Motor neuron (in vitro differentiated cells): Measurements from ENCODE around the gene PNMA6F. TPM values are rescaled to one million over a fixed set of nuclear protein-coding genes. Genes with fewer than 3 reads are reported as not detected.
"Not testable (repeated sequence)": the region's sequence is repeated elsewhere in the genome, so short reads cannot be mapped to it uniquely, and the experiment has no call there.

ENCODE experiments used
- ATAC-seq, 8 experiments: fragments of 200-7000 bp; cut with Tn5 transposase; replicated peaks in 6 of 8; 2 replicates each; pipeline ENCODE4 v1.8.0; 2021; ENCODE audit warnings: mild to moderate bottlenecking in 8 of 8, moderate library complexity in 8 of 8
- H3K27ac ChIP-seq, 2 donors: fragments of 250-450 bp; sonication (Bioruptor Pico); 2 replicates each; pipeline ENCODE4 v1.9.0; 2021; ENCODE audit warnings: antibody characterized with exemption in 2 of 2, mild to moderate bottlenecking in 2 of 2, moderate library complexity in 1 of 2
- H3K4me1 ChIP-seq, 2 donors: fragments of 250-450 bp; sonication (Bioruptor Pico); replicated peaks in 1 of 2; 2 replicates each; pipeline ENCODE4 v1.6.1; 2021; ENCODE audit warnings: antibody characterized with exemption in 2 of 2, mild to moderate bottlenecking in 2 of 2, moderate library complexity in 1 of 2
- H3K4me3 ChIP-seq, 5 donors: fragments of 250-450 bp; sonication (Bioruptor Pico); 2 replicates each; pipeline ENCODE4 v1.9.0; 2021; ENCODE audit warnings: antibody characterized with exemption in 5 of 5, mild to moderate bottlenecking in 5 of 5, moderate library complexity in 4 of 5
- WGBS, 10 experiments: fragments of 450-650 bp; shearing (Covaris generic); methylation state at CpG; one replicate each; pipeline ENCODE4 v1.0.0; 2022; 5-methylcytosine and 5-hydroxymethylcytosine counted together
- in situ Hi-C, 9 experiments: fragments of 400-800 bp; cut with MboI; loops; one replicate each; pipeline ENCODE4 v1.15.0; 2021; ENCODE audit warnings: low sequenced_read_pairs in 9 of 9, low pct_unique_long_range_greater_than_20kb in 2 of 9; ENCODE audit not compliant: unreplicated experiment in 9 of 9
- total RNA-seq, 8 experiments: library from RNA; unstranded; fragments of 300-600 nt; gene quantifications; 2 replicates each; pipeline versions ENCODE4 v1.2.3 to v1.2.4, GENCODE V29; 2022

Gene PNMA6F
- total RNA-seq, 8 experiments from 2014 or later, result 0.04 to 1.2 (median 0.43) TPM; not detected in 1

DNA sequence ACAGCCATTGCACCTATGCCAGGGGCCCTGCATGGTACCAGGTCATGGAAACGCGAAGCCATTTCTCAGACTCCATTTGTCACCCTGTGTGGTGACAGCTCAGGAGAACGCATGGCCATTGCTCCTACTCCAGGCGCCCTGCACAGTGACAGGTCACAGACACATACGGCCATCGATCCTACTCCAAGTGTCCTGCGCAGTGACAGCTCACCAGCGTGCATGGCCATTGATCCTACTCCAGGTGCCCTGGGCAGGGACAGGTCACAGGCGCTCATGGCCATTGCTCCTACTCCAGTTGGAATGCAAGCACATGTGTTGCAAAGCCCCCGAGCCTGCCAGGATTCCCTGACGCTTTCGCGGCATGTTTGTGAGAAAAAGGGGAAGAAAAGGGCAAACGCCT, 45.5 kb downstream of the PNMA6F start:
- WGBS, 10 experiments, result no CpG with 5 or more reads among the region's 14 CpGs
- in situ Hi-C loops, H3K4me3 ChIP-seq, ATAC-seq, H3K27ac ChIP-seq, H3K4me1 ChIP-seq: not testable (repeated sequence)

DNA sequence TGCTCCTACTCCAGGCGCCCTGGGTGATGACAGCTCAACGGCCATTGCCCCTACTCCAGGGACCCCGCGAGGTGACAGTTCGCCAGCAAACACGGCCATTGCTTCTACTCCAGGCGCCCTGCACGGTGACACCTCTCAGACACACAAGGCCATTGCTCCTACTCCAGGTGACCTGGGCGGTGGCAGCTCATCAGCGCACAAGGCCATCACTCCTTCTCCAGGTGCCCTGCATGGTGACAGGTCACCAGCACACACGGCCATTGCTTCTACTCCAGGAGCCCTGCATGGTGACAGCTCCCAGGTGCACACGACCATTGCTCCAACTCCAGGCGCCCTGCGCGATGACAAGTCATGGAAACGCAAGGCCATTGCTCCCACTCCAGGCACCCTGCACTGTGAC, 46.1 kb downstream of the PNMA6F start:
- H3K4me3 ChIP-seq, in situ Hi-C loops, H3K27ac ChIP-seq, H3K4me1 ChIP-seq, ATAC-seq: not testable (repeated sequence)
- no CpG with 5 or more reads among the region's 16 CpGs for WGBS, 10 experiments

DNA sequence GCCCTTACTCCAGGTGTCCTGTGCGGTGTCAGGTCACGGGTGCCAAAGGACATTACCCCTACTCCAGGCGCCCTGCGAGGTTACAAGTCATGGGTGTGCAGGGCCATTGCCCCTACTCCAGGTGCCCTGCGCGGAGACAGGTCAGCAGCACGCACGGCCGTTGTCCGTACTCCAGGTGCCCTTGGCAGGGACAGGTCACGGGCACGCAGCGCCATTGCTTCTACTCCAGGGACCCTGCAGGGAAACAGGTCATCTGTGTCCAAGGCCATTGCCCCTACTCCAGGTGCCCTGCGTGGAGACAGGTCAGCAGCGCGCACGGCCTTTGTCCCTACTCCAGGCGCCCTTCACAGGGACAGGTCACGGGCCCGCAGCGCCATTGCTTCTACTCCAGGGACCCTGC, 49.0 kb downstream of the PNMA6F start:
- H3K4me3 ChIP-seq, H3K4me1 ChIP-seq, ATAC-seq, H3K27ac ChIP-seq, in situ Hi-C loops: not testable (repeated sequence)
- no CpG with 5 or more reads among the region's 21 CpGs for WGBS, 10 experiments

DNA sequence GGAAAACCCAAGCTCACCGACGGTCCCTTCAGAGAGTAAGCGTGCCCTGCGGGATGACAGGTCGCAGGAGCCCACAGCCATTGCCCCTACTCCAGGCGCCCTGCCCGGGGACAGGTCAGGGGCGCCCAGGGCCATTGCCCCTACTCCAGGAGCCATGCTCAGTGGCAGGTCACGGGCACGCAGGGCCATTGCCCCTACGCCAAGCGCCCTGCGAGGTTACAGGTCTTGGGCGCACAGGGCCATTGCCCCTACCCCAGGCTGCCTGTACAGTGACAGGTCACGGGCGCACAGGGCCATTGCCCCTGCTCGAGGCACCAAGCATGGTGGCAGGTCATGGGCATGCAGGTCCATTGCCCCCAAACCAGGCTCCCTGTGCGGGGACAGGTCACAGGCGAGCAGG, 49.5 kb downstream of the PNMA6F start:
- ATAC-seq, in situ Hi-C loops, H3K27ac ChIP-seq, H3K4me3 ChIP-seq, H3K4me1 ChIP-seq: not testable (repeated sequence)
- WGBS, 10 experiments, result no CpG with 5 or more reads among the region's 19 CpGs

Other genes starting within 250 kb of the PNMA6F start
- gene PNMA6A, start 249.3 kb downstream of the PNMA6F start, total RNA-seq, result 10 to 100 TPM in 3 of 8 experiments, 1 to 10 TPM in 5; 2.0 to 11.0 (median 8.3) TPM
- under 1 TPM in 2 of 8 experiments, not detected in 6; 0.14 to 0.19 TPM for gene MAGEA1, start 142.5 kb downstream of the PNMA6F start, total RNA-seq
- gene ZNF275, start 12.4 kb upstream of the PNMA6F start, total RNA-seq, result 10 to 100 TPM in 1 of 8 experiments, 1 to 10 TPM in 7; 2.6 to 15.8 (median 6.3) TPM
- gene PNMA6E, start 79.6 kb upstream of the PNMA6F start, total RNA-seq, result under 1 TPM in 6 of 8 experiments, not detected in 2; 0.05 to 0.87 (median 0.19) TPM
- under 1 TPM in 5 of 8 experiments, not detected in 3; under 0.01 to 0.19 (median 0.04) TPM for gene ZFP92, start 89.7 kb upstream of the PNMA6F start, total RNA-seq
- gene TREX2, start 124.3 kb upstream of the PNMA6F start, total RNA-seq, result under 1 TPM in 5 of 8 experiments, not detected in 3; 0.05 to 0.70 (median 0.38) TPM
- 10 to 100 TPM in 7 of 8 experiments, 1 to 10 TPM in 1; 8.5 to 28.6 (median 19.0) TPM for gene HAUS7, start 148.8 kb upstream of the PNMA6F start, total RNA-seq
- 100 to 1,000 TPM in 1 of 8 experiments, 1 to 10 TPM in 3, under 1 TPM in 3, not detected in 1; 0.08 to 105 (median 2.6) TPM for gene BGN, start 173.2 kb upstream of the PNMA6F start, total RNA-seq
- gene ATP2B3, start 195.9 kb upstream of the PNMA6F start, total RNA-seq, result 1 to 10 TPM in 2 of 8 experiments, under 1 TPM in 4, not detected in 2; 0.17 to 4.4 (median 0.66) TPM